ENCODE data around the gene AOC2.
"Not testable (repeated sequence)": the region's sequence is repeated elsewhere in the genome, so short reads cannot be mapped to it uniquely, and the experiment has no call there.

AOC2 gene

DNA sequence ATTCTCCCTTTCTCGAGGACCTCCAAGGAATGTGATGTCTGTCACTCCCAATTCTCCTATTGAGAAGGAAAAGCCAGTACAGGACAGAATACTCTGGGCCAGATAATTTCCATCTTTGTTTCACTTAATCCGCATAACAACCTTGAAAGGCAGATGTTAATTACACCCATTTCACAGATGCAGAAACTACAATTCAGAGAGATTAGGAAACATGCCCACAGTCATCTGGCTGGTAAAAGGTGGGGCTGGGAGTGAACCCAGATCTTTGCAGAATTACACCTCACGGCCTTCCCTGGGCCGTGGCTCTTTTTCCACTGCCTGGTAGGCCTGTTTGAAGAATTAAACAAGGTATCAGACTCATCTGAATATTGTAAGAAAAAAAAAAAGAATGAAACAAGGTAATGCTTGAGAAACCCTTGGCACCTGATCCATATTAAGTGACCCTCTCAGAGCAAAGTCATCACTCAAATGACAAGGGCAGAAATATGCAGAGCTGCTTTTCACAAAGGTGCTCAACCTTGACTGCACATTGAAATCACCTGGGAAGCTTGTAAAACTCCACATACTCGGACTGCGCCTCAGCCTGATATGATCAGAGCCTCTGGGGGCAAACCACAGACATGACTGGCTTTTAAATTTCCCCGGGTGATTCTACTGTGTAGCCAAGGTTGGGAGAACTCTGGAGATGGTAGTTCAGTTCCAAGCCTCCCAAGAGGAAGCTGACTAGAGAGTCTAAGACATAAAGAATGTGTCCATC lies 39.6 kb downstream of the AOC2 start:
- DNase-seq (ENCODE audit: low spot score) = no peak

DNA sequence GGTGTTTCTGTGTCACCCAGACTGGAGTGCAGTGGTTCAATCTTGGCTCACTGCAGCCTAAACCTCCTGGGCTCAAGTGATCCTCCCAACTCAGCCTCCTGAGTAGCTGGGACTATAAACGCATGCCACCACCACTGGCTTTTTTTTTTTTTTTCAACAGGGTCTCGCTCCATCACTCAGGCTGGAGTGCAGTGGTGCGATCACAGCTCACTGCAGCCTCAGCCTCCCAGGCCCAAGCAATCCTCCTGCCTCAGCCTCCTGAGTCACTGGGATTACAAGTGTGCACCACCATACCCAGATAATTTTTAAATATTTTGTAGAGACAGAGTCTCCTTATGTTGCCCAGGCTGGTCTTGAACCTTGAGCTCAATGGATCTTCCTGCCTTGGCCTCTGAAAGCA lies 41.4 kb downstream of the AOC2 start:
- DNase-seq (ENCODE audit: low spot score) = not testable (repeated sequence)

DNA sequence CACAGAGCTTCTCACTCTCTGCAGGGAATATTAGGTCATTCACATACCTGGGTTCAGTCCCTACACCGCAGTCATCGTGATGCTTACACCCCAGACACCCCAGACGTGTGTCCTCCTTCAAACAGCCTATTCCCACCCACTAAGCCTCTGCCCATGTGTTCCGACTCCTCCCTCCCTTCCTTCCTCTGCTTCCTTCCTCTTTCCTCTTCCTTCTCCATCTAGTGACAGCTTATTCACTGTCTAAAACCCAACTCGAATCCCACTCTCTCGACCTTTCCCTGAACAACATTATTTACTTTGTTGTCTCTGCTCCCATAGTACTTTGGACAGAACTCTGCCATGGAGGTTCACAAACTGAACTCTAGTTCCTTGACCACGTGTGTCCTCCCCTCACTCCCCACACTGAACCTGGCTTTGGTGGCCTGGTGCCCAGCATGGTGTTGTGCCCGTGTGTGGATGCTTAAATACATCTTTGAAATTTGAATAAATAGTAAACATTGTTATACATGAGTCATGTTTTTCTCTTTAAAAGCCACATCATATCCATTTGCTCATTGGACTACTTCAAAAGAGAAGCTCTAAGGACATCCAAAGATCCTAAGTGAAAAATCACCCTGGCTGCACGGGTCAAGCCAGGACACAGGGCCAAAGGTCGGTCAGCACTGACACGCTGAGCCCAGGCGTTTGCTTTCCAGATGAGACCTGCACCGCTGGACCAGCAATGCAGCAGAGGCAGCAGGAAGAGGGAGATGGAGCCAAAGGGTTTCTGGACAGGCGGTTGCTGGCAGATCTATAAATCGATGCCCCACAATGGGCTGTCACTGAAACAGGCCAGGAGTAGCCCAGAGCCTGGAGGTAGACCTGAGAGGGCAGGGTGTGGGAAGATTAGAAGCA lies 42.1 kb downstream of the AOC2 start:
- no peak for DNase-seq (ENCODE audit: low spot score)

DNA sequence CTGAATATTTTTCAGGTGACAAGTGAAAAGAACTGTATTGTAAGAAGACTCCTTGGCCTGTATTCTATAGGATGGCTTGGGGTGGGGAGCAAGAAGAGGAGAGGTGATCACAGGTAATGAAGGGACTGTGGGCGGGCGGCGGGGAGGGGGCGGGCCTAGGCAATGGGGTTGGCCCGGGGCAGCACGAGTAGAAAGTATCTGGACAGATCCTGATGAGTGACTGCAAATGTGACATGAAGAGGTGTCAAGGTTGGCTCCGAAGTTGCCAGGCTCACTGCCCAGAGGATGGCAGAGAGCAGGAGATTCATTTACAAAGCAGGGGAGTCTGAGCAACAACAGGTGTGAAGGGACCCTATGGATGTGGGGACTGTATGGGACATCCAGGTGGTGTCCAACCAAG lies 45.4 kb downstream of the AOC2 start:
- no peak for DNase-seq (ENCODE audit: low spot score)

DNA sequence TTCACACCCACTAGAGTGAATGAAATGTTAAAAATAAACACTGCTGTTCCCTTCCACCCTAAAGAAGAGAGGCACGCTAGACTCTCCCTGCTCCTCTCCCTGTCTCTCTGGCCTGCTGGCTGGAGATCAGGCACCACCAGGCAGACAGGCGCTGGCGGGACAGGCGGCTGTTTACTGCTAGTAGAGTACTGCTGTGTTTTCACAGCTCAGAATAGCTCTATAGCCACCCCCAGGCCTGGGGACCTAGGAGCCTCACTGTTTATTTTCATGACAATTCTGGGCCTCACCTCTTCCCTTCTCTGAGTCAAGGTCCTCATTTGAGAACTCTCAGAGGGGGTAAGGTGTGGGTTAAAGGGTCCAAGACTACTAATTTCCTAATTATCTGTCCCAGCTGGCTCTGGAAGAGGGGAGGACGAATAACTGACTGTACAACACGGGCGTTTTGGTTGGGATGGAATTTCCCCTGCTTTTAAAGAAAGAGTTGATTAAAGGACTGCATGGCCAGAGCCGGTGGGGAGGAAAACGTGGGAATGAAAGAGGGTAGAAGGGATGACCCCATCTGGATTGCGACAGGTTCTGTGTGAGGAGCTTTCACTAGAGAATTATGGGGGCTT lies 47.3 kb downstream of the AOC2 start:
- DNase-seq (ENCODE audit: low spot score) = no peak

DNA sequence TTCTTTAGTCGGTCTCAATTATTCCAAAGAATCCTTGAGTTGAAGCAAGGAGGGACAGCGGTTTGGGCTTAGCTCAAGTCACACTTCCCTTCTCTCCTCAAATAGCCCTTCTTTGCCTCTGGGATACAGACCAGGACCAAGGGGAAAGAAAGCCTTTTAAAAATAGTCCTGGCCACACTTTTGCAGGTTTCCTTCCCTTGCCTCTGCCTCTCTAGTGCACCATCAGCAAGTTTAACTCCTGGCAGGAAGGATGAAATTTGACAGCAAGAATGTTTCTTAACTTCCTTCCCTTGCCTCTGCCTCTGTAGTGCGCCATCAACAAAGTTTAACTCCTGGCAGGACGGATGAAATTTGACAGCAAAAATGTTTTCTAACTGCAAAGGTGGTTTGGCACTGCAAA lies 49.0 kb downstream of the AOC2 start:
- no peak for DNase-seq (ENCODE audit: low spot score)

DNA sequence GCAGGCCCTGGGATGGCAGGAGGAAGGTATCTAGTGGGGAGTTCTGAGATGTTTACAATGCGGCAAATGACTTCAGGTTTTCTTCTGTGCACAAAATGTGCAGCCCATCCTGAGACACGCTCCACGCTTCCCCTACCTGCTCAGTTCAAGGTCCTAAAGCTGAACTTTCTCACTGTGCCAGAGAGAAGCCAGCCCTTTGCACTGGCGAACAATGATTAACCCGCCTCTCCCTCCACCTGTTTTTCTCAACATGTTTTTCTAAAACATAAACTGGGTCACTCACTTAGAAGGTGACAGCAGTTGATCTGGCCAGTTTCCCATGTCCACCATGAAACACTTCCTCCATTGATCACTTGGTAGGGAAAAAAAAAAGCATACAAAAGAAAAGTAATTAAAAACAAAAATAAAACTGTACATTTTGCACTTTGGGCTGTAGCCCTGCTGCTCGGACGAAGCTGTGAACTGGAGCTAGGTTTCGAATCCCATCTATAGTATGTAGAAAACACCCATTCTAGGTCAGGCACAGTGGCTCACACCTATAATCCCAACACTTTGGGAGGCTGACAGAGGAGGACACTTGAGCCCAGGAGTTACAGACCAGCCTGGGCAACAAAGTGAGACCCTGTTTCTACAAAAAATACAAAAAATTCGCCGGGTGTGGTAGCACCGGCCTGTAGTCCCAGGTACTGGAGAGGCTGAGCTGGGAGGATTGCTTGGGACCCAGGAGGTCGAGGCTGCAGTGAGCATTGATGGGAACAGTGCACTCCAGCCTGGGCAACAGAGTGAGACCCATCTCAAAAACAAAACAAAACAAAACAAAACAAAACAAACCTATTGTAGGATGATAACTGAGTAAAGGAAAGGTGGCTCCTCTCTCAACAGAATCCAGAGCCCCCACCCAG lies 50.2 kb downstream of the AOC2 start:
- no peak for DNase-seq (ENCODE audit: low spot score)

DNA sequence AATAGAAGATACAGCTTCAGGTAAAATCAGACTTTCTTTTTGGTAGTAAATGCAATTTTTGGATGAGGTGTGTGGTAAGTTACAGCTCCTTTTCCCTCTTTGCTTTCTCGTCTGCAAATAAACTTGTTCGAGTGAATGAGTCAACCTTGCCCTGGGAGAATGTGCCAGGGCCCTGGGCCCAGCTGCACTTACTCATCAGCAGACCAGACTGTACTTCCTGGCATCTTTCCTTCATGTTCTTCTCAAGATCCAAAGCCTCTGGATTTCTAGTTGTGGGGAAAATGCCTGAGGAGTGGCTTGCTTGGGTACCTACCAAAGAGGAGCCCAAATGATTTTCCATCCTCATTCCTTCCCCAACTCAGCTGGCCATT lies 50.8 kb downstream of the AOC2 start:
- no peak for DNase-seq (ENCODE audit: low spot score)

DNA sequence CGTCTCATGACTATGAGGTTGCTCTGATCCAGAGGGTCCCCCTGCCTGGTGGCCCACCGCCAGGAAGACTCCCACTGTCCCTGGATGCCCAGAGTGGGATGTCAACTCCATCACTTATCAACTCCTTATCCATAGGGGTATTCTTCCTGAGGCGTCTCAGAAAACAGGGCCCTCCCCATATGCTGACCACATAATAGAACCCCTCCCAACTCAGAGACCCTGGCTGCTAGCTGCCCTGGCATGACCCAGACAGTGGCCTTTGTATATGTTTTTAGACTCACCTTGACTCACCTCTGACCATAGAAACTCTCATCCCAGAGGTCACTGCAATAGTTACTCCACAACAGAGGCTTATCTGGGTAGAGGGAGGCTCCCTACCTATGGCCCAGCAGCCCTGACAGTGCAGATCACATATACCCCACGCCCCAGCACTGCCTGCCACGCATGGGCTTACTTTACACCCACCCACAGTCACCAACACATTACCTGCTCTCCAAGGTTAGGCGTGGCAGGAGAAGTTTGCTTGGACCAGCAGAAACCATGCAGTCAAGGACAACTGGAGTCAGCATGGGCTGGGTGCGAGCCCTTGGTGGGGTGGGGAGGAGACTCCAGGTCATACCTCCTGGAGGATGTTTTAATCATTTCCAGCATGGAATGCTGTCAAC lies 53.9 kb downstream of the AOC2 start:
- no peak for DNase-seq (ENCODE audit: low spot score)

DNA sequence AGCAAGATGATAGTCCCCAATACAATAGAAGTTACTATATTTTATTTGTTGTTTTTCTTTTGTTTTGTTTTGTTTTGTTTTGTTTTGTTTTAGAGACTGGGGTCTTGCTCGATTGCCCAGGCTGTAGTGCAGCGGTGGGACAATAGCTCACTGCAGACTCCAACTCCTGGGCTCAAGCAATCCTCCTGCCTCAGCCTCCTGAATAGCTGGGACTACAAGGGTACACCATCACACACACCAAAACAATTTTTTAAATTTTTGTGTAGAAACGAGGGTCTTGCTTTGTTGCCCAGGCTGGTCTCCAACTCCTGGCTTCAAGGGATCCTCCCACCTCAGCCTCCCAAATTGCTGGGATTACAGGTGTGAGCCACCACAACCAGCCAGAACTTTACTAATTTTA lies 55.6 kb downstream of the AOC2 start:
- DNase-seq (ENCODE audit: low spot score) = not testable (repeated sequence)
